Stimulated activated CD4-positive, alpha-beta T cell treated with anti-CD3 and anti-CD28 coated beads, Interleukin-4, amount 100 ng/mL, for 24 hours (primary cell): ENCODE data around the gene FBXL14.

ENCODE experiments used
- DNase-seq: peaks from one replicate; pipeline ENCODE4 v3.0.0-alpha.2; 2020

The FBXL14 gene

GRCh38 chr12:1594261-1595025 lies at the start of gene FBXL14:
FBXL14 (minus strand) TSS chr12:1594581; CDS start chr12:1594066, 515 bp downstream.
- DNase-seq: peak; percentile 90

- no peak for DNase-seq
Observed at GRCh38 chr12:1643905-1644533, 49.6 kb upstream of the FBXL14 start.

GRCh38 chr12:1643043-1643442 lies 48.7 kb upstream of the FBXL14 start:
- no peak for DNase-seq

GRCh38 chr12:1642513-1642912 lies 48.1 kb upstream of the FBXL14 start:
- no peak for DNase-seq

- DNase-seq: no peak
Observed at GRCh38 chr12:1640328-1641234, 46.2 kb upstream of the FBXL14 start.

GRCh38 chr12:1639538-1639937 lies 45.2 kb upstream of the FBXL14 start:
- no peak for DNase-seq

- no peak for DNase-seq
Observed at GRCh38 chr12:1638203-1638602, 43.8 kb upstream of the FBXL14 start.

- DNase-seq: no peak
Observed at GRCh38 chr12:1635301-1636095, 41.1 kb upstream of the FBXL14 start.

- peak; percentile 61 for DNase-seq
Observed at GRCh38 chr12:1634590-1635191, 40.3 kb upstream of the FBXL14 start.

- no peak for DNase-seq
Observed at GRCh38 chr12:1634149-1634548, 39.8 kb upstream of the FBXL14 start.

GRCh38 chr12:1633459-1633858 lies 39.1 kb upstream of the FBXL14 start:
- no peak for DNase-seq

- DNase-seq: no peak
Observed at GRCh38 chr12:1632702-1633101, 38.3 kb upstream of the FBXL14 start.

GRCh38 chr12:1630827-1631591 lies 36.6 kb upstream of the FBXL14 start:
- DNase-seq: no peak

GRCh38 chr12:1630133-1630826 lies 35.9 kb upstream of the FBXL14 start:
- DNase-seq: peak; percentile 16

- no peak for DNase-seq
Observed at GRCh38 chr12:1629338-1630132, 35.2 kb upstream of the FBXL14 start.

GRCh38 chr12:1628666-1629337 lies 34.4 kb upstream of the FBXL14 start, which contains the start of gene WNT5B:
WNT5B (plus strand) TSS chr12:1629231; CDS start chr12:1631355, 2,124 bp downstream.
- DNase-seq: no peak

- no peak for DNase-seq
Observed at GRCh38 chr12:1622406-1622805, 28.0 kb upstream of the FBXL14 start.

GRCh38 chr12:1620092-1620491 lies 25.7 kb upstream of the FBXL14 start:
- DNase-seq: no peak

GRCh38 chr12:1619587-1619986 lies 25.2 kb upstream of the FBXL14 start:
- no peak for DNase-seq
